Endothelial cell of umbilical vein (primary cell): ENCODE results near the gene SV2C. TPM values are rescaled to one million over a fixed set of nuclear protein-coding genes. Genes with fewer than 3 reads are reported as not detected.

ENCODE experiments used
- BruUV-seq: library from RNA; stranded (reverse); fragments of 400-500 nt; replicated peaks from 2 replicates; lab custom pipeline; 2021; lab: Mats Ljungman, UMichigan
- CTCF ChIA-PET: fragments of 300-600, 350-600 bp; sonication (Branson Sonifier 250); formaldehyde crosslinking; loops from one replicate; lab custom pipeline; 2021; ENCODE audit warnings: antibody characterized with exemption, inconsistent platforms; lab: Charles Lee
- POLR2A ChIA-PET: fragments of 300-600, 350-600 bp; sonication (Branson Sonifier 250); formaldehyde crosslinking; loops from one replicate; lab custom pipeline; 2021; ENCODE audit warnings: antibody characterized with exemption, inconsistent platforms; lab: Charles Lee
- DNase-seq: peaks from one replicate; pipeline ENCODE4 v3.0.0-alpha.2; 2011; ENCODE audit warnings: low read depth, low spot score
- FAIRE-seq: peaks from 2 replicates; lab custom pipeline; 2011; peaks lifted over from hg19 to GRCh38; lab: Jason Lieb, UNC
- H2AFZ ChIP-seq: 2 replicates; pipeline ENCODE4 v1.6.0; 2012; ENCODE audit warnings: low read depth, low read length, control low read depth, inconsistent platforms
- H3K27ac ChIP-seq: 2 replicates; pipeline ENCODE4 v1.5.1; 2011; ENCODE audit warnings: low read depth, mild to moderate bottlenecking, control low read depth, low read length, moderate library complexity; ENCODE audit not compliant: insufficient read depth
- H3K27me3 ChIP-seq, 2 experiments: 2 replicates each; pipeline versions ENCODE4 v1.6.0 to v1.6.1; 2011; ENCODE audit warnings: low read length in 2 of 2, mixed read lengths in 1 of 2; ENCODE audit not compliant: control insufficient read depth in 2 of 2, insufficient read depth in 2 of 2
- H3K36me3 ChIP-seq, 2 experiments: 2 replicates in 1 of 2; 3 replicates in 1 of 2; pipeline ENCODE4 v1.5.1; 2011; ENCODE audit warnings: low read length in 2 of 2, mild to moderate bottlenecking in 1 of 2, moderate library complexity in 1 of 2; ENCODE audit not compliant: control insufficient read depth in 2 of 2, insufficient read depth in 2 of 2; ENCODE audit errors: extremely low read depth in 1 of 2
- H3K4me1 ChIP-seq: 3 replicates; pipeline ENCODE4 v1.5.1; 2011; ENCODE audit warnings: mild to moderate bottlenecking, low read length; ENCODE audit not compliant: control insufficient read depth, insufficient read depth; ENCODE audit errors: extremely low read depth
- H3K4me2 ChIP-seq: 2 replicates; pipeline ENCODE4 v1.6.1; 2011; ENCODE audit warnings: low read length, control low read depth, mixed read lengths; ENCODE audit not compliant: insufficient read depth
- H3K4me3 ChIP-seq, 3 experiments: fragments of 200-600 bp in 1 of 3; sonication (generic), shearing (Covaris generic) in 1 of 3; replicated peaks in 1 of 3; 2 replicates each; pipeline ENCODE4 v1.5.1; 2011 to 2016; ENCODE audit warnings: control low read depth in 3 of 3, low read length in 3 of 3, mild to moderate bottlenecking in 2 of 3, inconsistent platforms in 1 of 3, low read depth in 1 of 3, moderate library complexity in 1 of 3; ENCODE audit not compliant: insufficient read depth in 1 of 3
- H3K79me2 ChIP-seq: 2 replicates; pipeline ENCODE4 v1.6.0; 2012; ENCODE audit warnings: low read length, inconsistent platforms; ENCODE audit not compliant: control insufficient read depth, insufficient read depth
- H3K9ac ChIP-seq: replicated peaks from 2 replicates; pipeline ENCODE3; 2011; ENCODE audit warnings: low read length, control low read depth; ENCODE audit not compliant: insufficient read depth; ENCODE audit errors: extremely low read depth
- H3K9me1 ChIP-seq: replicated peaks from 3 replicates; pipeline ENCODE4 v1.6.0; 2011; ENCODE audit warnings: mild to moderate bottlenecking, low read length; ENCODE audit not compliant: control insufficient read depth, insufficient read depth; ENCODE audit errors: extremely low read depth
- H3K9me3 ChIP-seq: replicated peaks from 2 replicates; pipeline ENCODE4 v1.5.1; 2012; ENCODE audit warnings: low read length, inconsistent platforms; ENCODE audit not compliant: control insufficient read depth, insufficient read depth
- H4K20me1 ChIP-seq: replicated peaks from 2 replicates; pipeline ENCODE3; 2011; ENCODE audit warnings: mild to moderate bottlenecking, low read length; ENCODE audit not compliant: control insufficient read depth, insufficient read depth; ENCODE audit errors: extremely low read depth
- CTCF ChIP-seq, 2 donors: IDR thresholded peaks; 1 replicate in 1 of 2; 2 replicates in 1 of 2; pipeline ENCODE4 v1.5.1; 2011; ENCODE audit warnings: low read length in 2 of 2, mild to moderate bottlenecking in 2 of 2, moderate library complexity in 2 of 2, control low read depth in 1 of 2, inconsistent platforms in 1 of 2, low read depth in 1 of 2; ENCODE audit not compliant: insufficient read depth in 1 of 2; ENCODE audit errors: extremely low read depth in 1 of 2
- EZH2 ChIP-seq: IDR thresholded peaks from 2 replicates; pipeline ENCODE4 v1.6.1; 2012; ENCODE audit warnings: borderline replicate concordance, low read depth, mild to moderate bottlenecking, moderate library complexity, low read length, inconsistent platforms; ENCODE audit not compliant: severe bottlenecking
- FOS ChIP-seq: IDR thresholded peaks from 2 replicates; pipeline ENCODE4 v1.6.1; 2011; ENCODE audit warnings: mild to moderate bottlenecking, low read length, moderate library complexity, borderline replicate concordance; ENCODE audit not compliant: insufficient read depth
- GATA2 ChIP-seq: IDR thresholded peaks from 2 replicates; pipeline ENCODE4 v1.7.0; 2011; ENCODE audit warnings: low read depth, mild to moderate bottlenecking, moderate library complexity, mixed read lengths, low read length; ENCODE audit not compliant: insufficient read length, insufficient read depth
- JUN ChIP-seq: IDR thresholded peaks from 2 replicates; pipeline ENCODE4 v1.6.1; 2011; ENCODE audit warnings: borderline replicate concordance, low read depth; ENCODE audit not compliant: insufficient read length, insufficient read depth
- MAX ChIP-seq: IDR thresholded peaks from 2 replicates; pipeline ENCODE4 v1.6.1; 2011; ENCODE audit not compliant: insufficient read depth, insufficient read length
- MYC ChIP-seq: IDR thresholded peaks from one replicate; pipeline ENCODE4 v1.6.1; 2011; ENCODE audit warnings: mild to moderate bottlenecking, low read depth, low read length
- dilution Hi-C: fragments of 300-500 bp; cut with MboI; formaldehyde crosslinking; loops from one replicate; pipeline ENCODE4 v1.15.0; 2019; ENCODE audit warnings: low sequenced_read_pairs; ENCODE audit not compliant: extremely low pct_ligation_motif_present
- intact Hi-C: fragments of 100-400 bp; cut with micrococcal nuclease; formaldehyde crosslinking; loops from one replicate; pipeline ENCODE4 v1.10.0; 2022
- polyA plus RNA-seq, 4 experiments: library from polyadenylated mRNA; depleted of rRNA in 3 of 4; stranded (reverse) in 3 of 4; unstranded in 1 of 4; fragments of >200 nt; gene quantifications; 2 replicates each; pipeline versions ENCODE4 v1.2.1 to v1.2.3, GENCODE V29; 2011 to 2012; ENCODE audit warnings: missing spikeins in 1 of 4
- total RNA-seq: library from RNA; stranded (reverse); gene quantifications from 2 replicates; pipeline ENCODE4 v1.2.3, GENCODE V29; 2021

Gene SV2C
- total and polyA plus RNA-seq, 2 donors (not counting 3 experiments of a cell fraction or from before 2014, with no cell fraction given), result not detected

- H3K36me3 ChIP-seq, result no peaks in the 10 kb centered on the region
- no peak overlapping the region for H2AFZ ChIP-seq
- no peaks in the 10 kb centered on the region for H3K9me3 ChIP-seq
- H3K9me1 ChIP-seq, result no peaks in the 10 kb centered on the region
- no peak overlapping the region for H3K27ac ChIP-seq
- POLR2A ChIA-PET, result no interaction called here
- H3K4me1 ChIP-seq, result no peaks in the 10 kb centered on the region
- intact Hi-C loops (no loop called here), dilution Hi-C loops (no loop called here)
- H3K79me2 ChIP-seq, result no peaks in the 10 kb centered on the region
- H3K9ac ChIP-seq, result no peak overlapping the region
- H3K4me2 ChIP-seq, result no peak overlapping the region
- TF ChIP-seq EZH2 (no peak), CTCF (IDR thresholded peaks at IDR 0.05; ENCODE audit: extremely low read depth in 1 of 2, insufficient read depth in 1 of 2, low read depth in 1 of 2, low read length in 2 of 2) (no peak), MYC (no peak), JUN (no peak), GATA2 (no peak), MAX (no peak), FOS (no peak)
- no peaks in the 10 kb centered on the region for H3K27me3 ChIP-seq
- FAIRE-seq, result no peak
- no peak overlapping the region for H3K4me3 ChIP-seq
- H4K20me1 ChIP-seq, result no peaks in the 10 kb centered on the region
- BruUV-seq, result no TSS peak
- CTCF ChIA-PET, result no interaction called here
- no peak for DNase-seq
Measured at GRCh38 chr5:76389513-76390154, 306.5 kb downstream of the SV2C start.
